Smooth muscle cell (in vitro differentiated cells): ENCODE measurements around the gene VLDLR. TPM values are rescaled to one million over a fixed set of nuclear protein-coding genes. Genes with fewer than 3 reads are reported as not detected.

Experiments
- DNase-seq: peaks from one replicate; lab custom pipeline; 2025; ENCODE audit not compliant: unreplicated experiment; lab: John Stamatoyannopoulos, UW
- H2AFZ ChIP-seq: fragments of 200-600 bp; sonication (generic); 2 replicates; pipeline ENCODE4 v1.6.0; 2016; ENCODE audit warnings: antibody characterized with exemption, low read depth, mild to moderate bottlenecking
- H3F3A ChIP-seq: fragments of 200-600 bp; sonication (generic); 2 replicates; pipeline ENCODE4 v1.6.0; 2017; ENCODE audit warnings: antibody characterized with exemption, low read depth
- H3K27ac ChIP-seq: fragments of 200-600 bp; sonication (generic); 2 replicates; pipeline ENCODE4 v1.5.1; 2016; ENCODE audit warnings: low read depth, mild to moderate bottlenecking
- H3K27me3 ChIP-seq: fragments of 200-600 bp; sonication (generic); 2 replicates; pipeline ENCODE4 v1.6.1; 2016; ENCODE audit warnings: low read depth, mild to moderate bottlenecking
- H3K36me3 ChIP-seq: fragments of 200-600 bp; sonication (generic); 2 replicates; pipeline ENCODE4 v1.5.1; 2016; ENCODE audit warnings: low read depth
- H3K4me1 ChIP-seq: fragments of 200-600 bp; sonication (generic); 2 replicates; pipeline ENCODE4 v1.5.1; 2016; ENCODE audit warnings: low read depth
- H3K4me2 ChIP-seq: fragments of 200-600 bp; sonication (generic); 2 replicates; pipeline ENCODE4 v1.6.0; 2016; ENCODE audit warnings: mild to moderate bottlenecking
- H3K4me3 ChIP-seq: fragments of 200-600 bp; sonication (generic); 2 replicates; pipeline ENCODE4 v1.5.1; 2016; ENCODE audit warnings: mild to moderate bottlenecking
- H3K79me2 ChIP-seq: fragments of 200-600 bp; sonication (generic); 2 replicates; pipeline ENCODE4 v1.6.0; 2016; ENCODE audit warnings: low read depth, mild to moderate bottlenecking
- H3K9ac ChIP-seq: fragments of 200-600 bp; sonication (generic); 2 replicates; pipeline ENCODE4 v1.6.0; 2016; ENCODE audit warnings: low read depth
- H3K9me3 ChIP-seq: fragments of 200-600 bp; sonication (generic); replicated peaks from 2 replicates; pipeline ENCODE4 v1.5.1; 2016; ENCODE audit warnings: low read depth
- H4K20me1 ChIP-seq: fragments of 200-600 bp; sonication (generic); 2 replicates; pipeline ENCODE4 v1.6.0; 2016; ENCODE audit warnings: low read depth
- CTCF ChIP-seq: fragments of 200-600 bp; sonication (generic); IDR thresholded peaks from 2 replicates; pipeline ENCODE4 v1.5.1; 2017; ENCODE audit warnings: borderline replicate concordance, mild to moderate bottlenecking, antibody characterized with exemption; ENCODE audit not compliant: insufficient read depth, poor library complexity, severe bottlenecking
- WGBS: methylation state at CpG from one replicate; pipeline ENCODE4 v1.1.7; 2016; ENCODE audit warnings: low lambda C conversion rate; 5-methylcytosine and 5-hydroxymethylcytosine counted together
- polyA plus RNA-seq: library from polyadenylated mRNA; unstranded; fragments of >200 nt; fragmentation: Nextera tagmentation; extraction: Ambion mirVana; gene quantifications from 2 replicates; pipeline ENCODE4 v1.2.1, GENCODE V29; 2016
- total RNA-seq: library from RNA; depleted of rRNA; stranded (reverse); fragments of >200 nt; gene quantifications from 2 replicates; pipeline ENCODE4 v1.2.3, GENCODE V29; 2014

VLDLR gene
- total and polyA plus RNA-seq, 2 experiments from 2014 or later = 14.1 to 37.5 TPM

DNA sequence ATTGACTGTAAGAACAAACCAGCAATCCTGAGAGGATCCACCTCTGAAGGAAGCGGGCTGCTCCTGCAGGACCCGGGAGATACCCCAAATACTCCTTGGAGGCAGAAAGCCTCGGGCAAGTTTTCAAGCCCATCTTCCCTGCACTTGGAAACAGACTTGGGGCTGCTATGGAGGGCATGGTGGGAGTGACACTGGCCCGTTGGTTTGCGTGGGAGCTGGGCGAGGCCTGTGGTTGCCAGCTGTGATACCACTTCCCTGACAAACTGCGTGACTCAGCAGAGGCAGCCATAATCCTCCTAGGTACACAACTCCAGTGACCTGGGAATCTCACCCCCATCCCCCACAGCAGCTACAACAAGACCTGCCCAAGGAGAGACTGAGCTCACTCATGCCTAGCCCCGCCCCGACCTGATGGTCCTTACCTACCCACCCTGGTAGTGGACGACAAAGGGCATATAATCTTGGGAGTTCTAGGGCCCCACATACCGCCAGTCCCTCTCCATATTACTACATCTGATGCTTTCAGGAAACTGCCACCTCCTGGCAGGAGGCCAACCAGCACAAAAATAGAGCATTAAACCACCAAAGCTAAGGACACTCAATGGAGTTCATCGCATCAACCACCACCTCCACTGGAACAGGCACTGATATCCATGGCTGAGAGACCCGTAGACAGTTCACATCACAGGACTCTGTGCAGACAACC lies 38.1 kb upstream of the VLDLR start:
- 92% methylated on average over 13 of the region's 13 CpGs for WGBS
- no peaks in the 10 kb centered on the region for H3K4me1 ChIP-seq
- H3K9ac ChIP-seq = no peak overlapping the region
- no peaks in the 10 kb centered on the region for H4K20me1 ChIP-seq
- H3F3A ChIP-seq = no peaks in the 10 kb centered on the region
- no peak overlapping the region for H3K27ac ChIP-seq
- H3K36me3 ChIP-seq = no peaks in the 10 kb centered on the region
- DNase-seq = no peak
- H3K4me3 ChIP-seq = no peak overlapping the region
- H3K9me3 ChIP-seq = no peaks in the 10 kb centered on the region
- H2AFZ ChIP-seq = no peak overlapping the region
- no peak overlapping the region for H3K4me2 ChIP-seq
- no peak for TF ChIP-seq CTCF
- H3K27me3 ChIP-seq = no peaks in the 10 kb centered on the region
- H3K79me2 ChIP-seq = no peaks in the 10 kb centered on the region

GRCh38 chr9:2591967-2592366 lies 29.6 kb upstream of the VLDLR start:
- H3K4me3 ChIP-seq = no peak overlapping the region
- H3K4me1 ChIP-seq = no peaks in the 10 kb centered on the region
- no peak overlapping the region for H3K9ac ChIP-seq
- no peak for TF ChIP-seq CTCF
- no peak for DNase-seq
- no peaks in the 10 kb centered on the region for H3K36me3 ChIP-seq
- H3K4me2 ChIP-seq = no peak overlapping the region
- H3K27me3 ChIP-seq = no peaks in the 10 kb centered on the region
- H3K79me2 ChIP-seq = no peaks in the 10 kb centered on the region
- H4K20me1 ChIP-seq = no peaks in the 10 kb centered on the region
- WGBS = 92% methylated on average over 1 of the region's 1 CpG
- no peaks in the 10 kb centered on the region for H3K9me3 ChIP-seq
- H3F3A ChIP-seq = no peaks in the 10 kb centered on the region
- no peak overlapping the region for H3K27ac ChIP-seq
- H2AFZ ChIP-seq = no peak overlapping the region

DNA sequence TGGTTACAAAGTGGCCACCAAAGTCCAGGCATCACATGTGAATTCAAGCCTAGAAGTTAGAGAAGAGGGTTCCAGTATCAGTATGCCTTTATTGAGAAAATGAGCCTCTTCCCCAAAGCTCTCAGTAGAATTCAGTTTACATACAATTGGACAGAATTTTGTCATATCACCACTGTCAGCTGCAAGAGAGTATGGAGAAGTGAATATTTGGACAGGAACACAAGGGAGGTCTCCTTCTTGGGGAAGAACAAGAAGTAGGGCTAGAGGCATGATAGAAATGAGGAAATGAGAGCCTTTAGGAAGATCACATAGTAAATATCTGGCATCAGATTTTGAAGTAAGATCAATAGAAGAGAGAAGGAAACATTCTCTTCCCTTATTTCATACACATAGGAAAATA lies 27.8 kb upstream of the VLDLR start:
- Histone ChIP-seq H3K27ac (no peak overlapping the region), H3K79me2 (no peaks in the 10 kb centered on the region), H3K27me3 (no peaks in the 10 kb centered on the region), H3K4me1 (no peaks in the 10 kb centered on the region), H3K9ac (no peak overlapping the region), H2AFZ (no peak overlapping the region), H3K9me3 (no peaks in the 10 kb centered on the region), H4K20me1 (no peaks in the 10 kb centered on the region), H3K4me3 (no peak overlapping the region), H3F3A (no peaks in the 10 kb centered on the region), H3K36me3 (no peaks in the 10 kb centered on the region), H3K4me2 (no peak overlapping the region)
- no peak for TF ChIP-seq CTCF
- no peak for DNase-seq

DNA sequence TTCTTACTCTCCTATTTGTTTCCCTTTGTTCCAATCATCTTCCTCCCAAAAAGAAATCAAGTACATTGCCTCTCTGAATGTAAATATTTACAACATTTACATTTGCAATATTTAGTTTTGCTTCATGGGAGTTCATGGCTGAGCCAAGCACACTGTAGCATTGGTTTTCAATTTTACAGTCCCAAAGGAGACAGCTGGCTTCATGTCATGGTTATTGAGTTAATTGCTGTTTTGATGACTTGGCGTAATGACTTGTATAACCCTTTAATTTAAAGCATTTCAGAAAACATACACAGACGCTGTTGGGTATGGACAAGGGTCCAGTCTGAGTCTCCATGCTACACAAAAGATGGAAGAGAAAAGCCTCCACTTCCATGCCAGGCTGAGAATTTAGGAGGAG lies 25.6 kb upstream of the VLDLR start:
- no peak for TF ChIP-seq CTCF
- Histone ChIP-seq H4K20me1 (no peaks in the 10 kb centered on the region), H3K4me1 (peaks cover 3% of the 10 kb centered on the region), H3K79me2 (no peaks in the 10 kb centered on the region), H2AFZ (no peak overlapping the region), H3K27ac (no peak overlapping the region), H3K9me3 (no peaks in the 10 kb centered on the region), H3K4me3 (no peak overlapping the region), H3K27me3 (no peaks in the 10 kb centered on the region), H3K9ac (no peak overlapping the region), H3F3A (no peaks in the 10 kb centered on the region), H3K4me2 (no peak overlapping the region), H3K36me3 (no peaks in the 10 kb centered on the region)
- DNase-seq = no peak
- WGBS = 48% methylated on average over 2 of the region's 2 CpGs
